Endothelial cell of umbilical vein (primary cell): ENCODE results near the gene H3-3A.

Experiments
- EZH2 ChIP-seq: IDR thresholded peaks from 2 replicates; pipeline ENCODE4 v1.6.1; 2012; ENCODE audit warnings: borderline replicate concordance, low read depth, mild to moderate bottlenecking, moderate library complexity, low read length, inconsistent platforms; ENCODE audit not compliant: severe bottlenecking
- POLR2AphosphoS5 ChIP-seq: IDR thresholded peaks from 2 replicates; pipeline ENCODE4 v1.6.1; 2012; ENCODE audit warnings: low read depth, mild to moderate bottlenecking, control low read depth, low read length, moderate library complexity; ENCODE audit not compliant: insufficient read depth
- TF ChIP-seq, protein P1 (sequence below), 2 donors: IDR thresholded peaks; 1 replicate in 1 of 2; 2 replicates in 1 of 2; pipeline ENCODE4 v1.5.1; 2011; ENCODE audit warnings: low read length in 2 of 2, mild to moderate bottlenecking in 2 of 2, moderate library complexity in 2 of 2, control low read depth in 1 of 2, inconsistent platforms in 1 of 2, low read depth in 1 of 2; ENCODE audit not compliant: insufficient read depth in 1 of 2; ENCODE audit errors: extremely low read depth in 1 of 2
- TF ChIP-seq, protein P2 (sequence below): IDR thresholded peaks from 2 replicates; pipeline ENCODE4 v1.6.1; 2011; ENCODE audit not compliant: insufficient read depth, insufficient read length

DNA sequence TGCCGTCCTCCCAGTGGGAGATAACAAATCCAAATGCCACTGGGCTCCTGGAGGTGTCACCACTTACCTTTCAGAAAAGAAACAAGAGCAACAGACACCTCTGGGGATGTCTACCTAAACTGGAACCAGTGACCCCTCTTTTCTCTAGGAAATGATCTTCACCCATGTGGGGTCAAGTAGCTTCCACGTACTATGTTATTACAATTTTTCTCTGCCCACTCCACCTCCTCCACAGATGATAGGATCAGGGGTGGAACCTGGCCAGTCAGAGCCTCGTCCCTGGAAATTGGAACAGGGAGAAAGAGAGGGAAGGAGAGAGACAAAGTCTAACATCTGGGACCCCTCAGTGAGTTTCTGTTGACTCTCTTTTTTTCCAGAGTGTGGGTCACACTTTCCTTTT, 50.1 kb downstream of the H3-3A start:
- TF ChIP-seq POLR2AphosphoS5 (no peak), EZH2 (no peak)
- TF ChIP-seq, protein P1, sequence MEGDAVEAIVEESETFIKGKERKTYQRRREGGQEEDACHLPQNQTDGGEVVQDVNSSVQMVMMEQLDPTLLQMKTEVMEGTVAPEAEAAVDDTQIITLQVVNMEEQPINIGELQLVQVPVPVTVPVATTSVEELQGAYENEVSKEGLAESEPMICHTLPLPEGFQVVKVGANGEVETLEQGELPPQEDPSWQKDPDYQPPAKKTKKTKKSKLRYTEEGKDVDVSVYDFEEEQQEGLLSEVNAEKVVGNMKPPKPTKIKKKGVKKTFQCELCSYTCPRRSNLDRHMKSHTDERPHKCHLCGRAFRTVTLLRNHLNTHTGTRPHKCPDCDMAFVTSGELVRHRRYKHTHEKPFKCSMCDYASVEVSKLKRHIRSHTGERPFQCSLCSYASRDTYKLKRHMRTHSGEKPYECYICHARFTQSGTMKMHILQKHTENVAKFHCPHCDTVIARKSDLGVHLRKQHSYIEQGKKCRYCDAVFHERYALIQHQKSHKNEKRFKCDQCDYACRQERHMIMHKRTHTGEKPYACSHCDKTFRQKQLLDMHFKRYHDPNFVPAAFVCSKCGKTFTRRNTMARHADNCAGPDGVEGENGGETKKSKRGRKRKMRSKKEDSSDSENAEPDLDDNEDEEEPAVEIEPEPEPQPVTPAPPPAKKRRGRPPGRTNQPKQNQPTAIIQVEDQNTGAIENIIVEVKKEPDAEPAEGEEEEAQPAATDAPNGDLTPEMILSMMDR (IDR thresholded peaks at IDR 0.05; ENCODE audit: extremely low read depth in 1 of 2, insufficient read depth in 1 of 2, low read depth in 1 of 2, low read length in 2 of 2): no peak
- TF ChIP-seq, protein P2, sequence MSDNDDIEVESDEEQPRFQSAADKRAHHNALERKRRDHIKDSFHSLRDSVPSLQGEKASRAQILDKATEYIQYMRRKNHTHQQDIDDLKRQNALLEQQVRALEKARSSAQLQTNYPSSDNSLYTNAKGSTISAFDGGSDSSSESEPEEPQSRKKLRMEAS: no peak
